Stimulated activated CD4-positive, alpha-beta T cell treated with anti-CD3 and anti-CD28 coated beads, Interleukin-12 subunit alpha, Interleukin-12 subunit beta, amount 100 ng/mL, for 48 hours (primary cell): ENCODE results near the gene KRT78.
"Not testable (repeated sequence)": the region's sequence is repeated elsewhere in the genome, so short reads cannot be mapped to it uniquely, and the experiment has no call there.

ENCODE experiments used
- DNase-seq, 3 donors: peaks; one replicate each; pipeline ENCODE4 v3.0.0-alpha.2; 2020; ENCODE audit warnings: low read depth in 2 of 3, low spot score in 1 of 3

Gene KRT78

DNA sequence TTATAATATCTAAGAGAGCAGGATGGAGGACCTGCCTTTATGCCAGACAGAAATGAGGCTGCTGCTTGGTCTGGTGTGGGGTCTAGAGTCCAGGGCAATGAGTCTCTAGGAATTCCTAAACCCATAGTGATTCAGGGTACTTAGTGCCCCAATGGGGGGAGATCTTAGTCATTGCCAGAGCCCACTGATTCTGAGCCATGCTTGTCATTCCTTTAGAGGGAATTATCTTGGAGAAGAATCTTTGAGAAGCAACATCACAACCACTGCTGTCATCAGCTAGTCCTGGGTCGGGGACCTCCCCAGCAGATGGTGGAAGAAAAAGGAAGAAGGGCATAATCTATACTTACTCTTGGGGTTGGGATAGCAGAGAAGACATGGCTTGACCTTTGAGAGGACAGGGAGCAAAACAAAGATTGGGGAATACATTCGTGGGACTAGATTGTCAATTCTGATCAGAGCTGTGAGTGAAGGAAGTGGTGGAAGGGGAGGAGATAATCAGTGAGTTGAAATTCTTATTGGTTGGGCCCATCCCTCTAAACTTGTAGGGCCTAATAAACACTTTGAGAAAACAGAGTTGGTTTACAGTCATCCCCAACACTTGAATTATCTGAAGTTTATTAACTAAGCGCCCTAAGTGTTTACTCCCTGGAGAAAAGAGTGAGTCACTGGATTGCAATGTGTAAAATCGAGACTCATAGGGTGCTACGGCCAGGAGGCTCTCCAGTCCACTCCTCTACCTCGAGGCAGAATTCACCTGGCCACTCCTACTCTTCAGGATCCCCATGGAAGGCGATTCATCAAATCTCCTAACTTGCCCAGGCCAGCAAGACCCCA lies 49.9 kb downstream of the KRT78 start:
- no peak for DNase-seq

- DNase-seq: no peak
Observed at GRCh38 chr12:52798003-52798670, 50.7 kb downstream of the KRT78 start.

DNA sequence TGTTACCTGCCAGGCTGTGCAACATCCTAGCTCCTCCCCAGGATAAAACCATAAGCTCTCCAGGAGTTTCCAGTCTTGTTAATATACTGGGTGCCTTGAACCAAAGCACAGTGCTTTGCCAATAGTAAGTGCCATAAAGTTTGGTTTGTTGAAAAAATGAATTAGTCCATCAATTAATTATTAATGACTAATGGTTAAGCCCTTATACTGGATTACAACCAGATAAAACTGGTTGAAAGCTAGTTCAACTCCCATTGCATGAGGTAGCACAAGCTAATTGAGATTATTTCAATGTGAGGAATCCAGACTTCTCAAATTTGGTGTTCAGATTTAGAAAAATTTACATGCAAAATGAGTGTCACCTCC lies 51.3 kb downstream of the KRT78 start:
- no peak for DNase-seq

- no peak for DNase-seq
Observed at GRCh38 chr12:52796839-52797528, 51.8 kb downstream of the KRT78 start.

GRCh38 chr12:52796429-52796794 lies 52.4 kb downstream of the KRT78 start:
- no peak for DNase-seq

DNA sequence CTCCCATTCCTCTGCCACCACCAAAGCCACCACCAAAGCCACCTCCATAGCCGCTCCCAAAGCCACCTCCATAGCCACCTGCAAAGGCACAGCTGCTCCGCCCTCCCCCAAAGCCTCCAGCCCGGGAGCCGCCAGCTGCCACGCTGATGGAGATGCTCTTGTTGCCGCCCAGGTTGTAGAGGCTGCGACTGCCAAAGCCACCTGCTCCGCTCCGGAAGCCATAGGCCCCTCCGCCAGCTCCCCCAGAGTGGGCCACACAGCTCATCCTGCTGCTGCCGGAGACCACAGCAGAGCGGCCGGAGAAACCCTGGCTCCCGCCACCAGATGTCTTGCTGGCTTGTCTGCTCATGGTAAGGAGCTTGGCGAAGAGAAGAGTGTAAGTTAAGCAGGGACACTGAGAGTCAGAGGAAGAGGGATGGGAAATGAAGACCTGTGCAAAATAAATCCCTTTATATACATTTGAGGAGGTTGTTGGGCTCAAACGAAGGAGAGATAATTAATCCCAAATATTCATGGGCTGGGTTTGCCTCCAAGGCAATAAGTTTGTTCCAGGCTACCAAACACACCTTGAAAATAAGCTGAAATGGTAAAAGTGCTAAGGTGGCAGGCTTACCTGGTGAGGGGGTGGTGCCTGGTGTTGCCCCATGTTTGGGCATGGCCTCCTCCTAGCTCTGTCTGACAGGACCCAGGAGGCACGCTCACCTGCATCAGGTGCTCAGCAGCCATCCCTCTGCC lies 52.9 kb downstream of the KRT78 start, which contains the start of gene KRT3:
TSS of gene KRT3 (minus strand) at position 424 of the 735 bp plus-strand sequence. CDS start at position 349, 75 bp downstream.
- no peak for DNase-seq

- not testable (repeated sequence) for DNase-seq
Observed at GRCh38 chr12:52795332-52795674, 53.5 kb downstream of the KRT78 start.

DNA sequence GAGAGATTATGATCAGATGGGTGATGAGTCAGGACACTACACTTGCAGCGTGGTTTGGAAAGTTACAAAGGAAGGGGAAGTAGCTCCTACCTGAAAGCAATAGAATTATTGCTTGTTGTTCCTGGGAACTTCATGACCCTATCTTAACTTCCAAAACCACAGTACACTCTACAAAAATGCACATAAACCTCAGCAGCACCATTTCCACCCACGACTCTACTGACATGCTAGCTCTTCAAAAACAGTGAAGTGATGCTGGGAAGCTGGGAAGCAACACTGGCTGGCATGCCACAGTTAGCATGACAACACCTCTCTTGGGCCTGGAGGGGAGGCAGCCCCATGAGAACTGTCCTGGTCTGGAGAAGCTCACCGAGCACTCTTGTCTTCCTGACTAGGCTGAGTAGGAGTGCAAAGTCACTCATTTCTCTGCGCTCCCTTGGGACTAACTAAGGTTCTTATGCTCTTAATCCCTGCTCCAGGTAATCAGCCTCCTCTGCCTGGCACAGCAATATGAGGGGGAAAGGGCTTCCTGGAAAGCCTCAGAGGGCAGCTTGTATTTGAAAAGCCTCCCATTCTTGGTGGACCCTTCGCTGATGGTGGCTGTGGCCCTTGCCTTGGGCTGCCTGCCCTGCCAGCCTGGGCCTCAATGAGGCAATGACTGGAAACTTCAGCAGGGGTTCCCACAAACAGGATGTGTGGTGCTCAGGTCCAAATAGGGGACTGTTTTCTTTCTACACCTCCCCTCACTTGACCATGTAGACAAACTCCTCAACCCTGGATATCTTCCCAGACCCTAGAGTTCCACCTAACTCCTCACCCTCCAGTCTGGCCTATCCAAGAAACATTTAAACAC lies 54.1 kb downstream of the KRT78 start:
- DNase-seq: no peak

GRCh38 chr12:52792185-52793029 lies 56.4 kb downstream of the KRT78 start:
- DNase-seq: no peak

DNA sequence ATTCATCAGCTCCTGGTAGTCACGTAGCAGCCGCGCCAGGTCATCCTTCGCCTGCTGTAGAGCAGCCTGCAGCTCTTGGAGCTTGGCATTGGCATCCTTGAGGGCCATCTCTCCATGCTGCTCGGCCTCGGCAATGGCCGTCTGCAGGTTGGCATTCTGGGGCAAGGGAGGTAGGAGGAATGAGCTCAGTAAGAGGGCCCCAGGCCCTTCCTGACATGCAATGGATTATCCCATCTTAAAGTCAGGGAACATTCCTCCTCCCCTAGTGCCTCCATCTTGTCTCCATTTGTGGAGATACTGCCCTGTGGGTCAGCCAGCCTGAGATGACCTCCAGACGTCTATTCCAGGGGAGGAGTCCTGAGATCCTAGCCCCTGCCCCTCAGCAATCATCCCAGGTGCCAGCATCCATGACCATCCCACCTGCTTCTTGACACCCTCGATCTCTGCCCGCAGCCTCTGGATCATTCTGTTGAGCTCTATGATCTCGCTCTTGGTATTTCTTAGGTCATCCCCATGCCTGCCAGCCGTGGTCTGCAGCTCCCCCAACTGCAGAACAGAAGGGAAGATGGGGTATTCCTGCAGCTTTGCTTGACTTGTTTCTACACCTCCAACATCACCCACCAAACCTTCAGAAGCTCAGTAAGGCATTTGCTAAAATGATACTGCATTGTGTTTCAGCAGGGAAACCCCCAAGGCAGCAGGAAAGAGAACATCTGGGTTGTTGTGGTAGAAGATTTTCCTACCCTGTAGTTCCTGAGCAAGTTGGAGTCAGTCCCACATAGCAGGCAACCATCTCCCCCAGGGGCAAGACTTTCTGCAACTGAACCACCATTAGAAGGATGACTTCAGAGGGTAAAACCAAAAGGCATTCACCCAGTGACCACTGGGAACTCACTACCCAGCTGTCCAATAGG lies 57.3 kb downstream of the KRT78 start:
- no peak for DNase-seq

- DNase-seq: no peak
Observed at GRCh38 chr12:52790427-52791270, 58.1 kb downstream of the KRT78 start.

DNA sequence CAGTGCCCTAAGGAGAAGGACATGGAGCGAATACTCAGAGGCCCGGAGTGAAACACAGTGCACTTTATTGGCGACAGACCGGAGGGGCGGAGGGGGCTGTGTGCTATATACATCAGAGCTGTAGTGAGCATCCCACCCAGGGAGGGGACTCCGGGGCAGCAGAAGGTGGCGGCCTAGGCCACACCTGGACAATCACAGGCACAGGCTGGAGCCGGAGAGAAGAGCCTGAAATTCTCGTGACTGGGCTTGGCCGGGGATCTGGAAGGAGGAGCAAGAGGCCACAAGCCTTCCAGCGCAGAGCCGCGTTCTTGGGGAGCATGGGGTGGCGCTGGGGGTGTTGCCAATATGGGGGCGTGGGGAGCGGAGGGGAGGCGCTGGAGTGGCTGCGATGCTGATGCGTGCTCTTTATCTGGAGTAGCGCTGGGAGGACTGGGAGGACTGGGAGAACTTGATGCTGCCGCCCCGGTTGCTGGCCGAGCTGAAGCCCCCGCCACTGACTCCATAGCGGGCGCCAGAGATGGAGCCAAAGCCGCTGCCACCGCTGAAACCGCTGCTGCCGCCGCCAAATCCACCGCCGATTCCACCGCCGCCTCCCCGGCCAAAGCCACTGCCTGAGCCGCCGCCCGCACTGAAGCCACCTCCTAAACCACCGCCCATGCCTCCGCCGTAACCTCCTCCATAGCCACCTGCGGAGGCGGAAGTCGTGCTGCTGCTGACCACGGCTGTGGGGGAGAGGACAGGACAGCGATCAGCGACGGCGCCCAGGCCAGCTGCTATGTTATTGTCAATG lies 59.0 kb downstream of the KRT78 start:
- no peak for DNase-seq

- no peak for DNase-seq
Observed at GRCh38 chr12:52788876-52789636, 59.7 kb downstream of the KRT78 start.

DNA sequence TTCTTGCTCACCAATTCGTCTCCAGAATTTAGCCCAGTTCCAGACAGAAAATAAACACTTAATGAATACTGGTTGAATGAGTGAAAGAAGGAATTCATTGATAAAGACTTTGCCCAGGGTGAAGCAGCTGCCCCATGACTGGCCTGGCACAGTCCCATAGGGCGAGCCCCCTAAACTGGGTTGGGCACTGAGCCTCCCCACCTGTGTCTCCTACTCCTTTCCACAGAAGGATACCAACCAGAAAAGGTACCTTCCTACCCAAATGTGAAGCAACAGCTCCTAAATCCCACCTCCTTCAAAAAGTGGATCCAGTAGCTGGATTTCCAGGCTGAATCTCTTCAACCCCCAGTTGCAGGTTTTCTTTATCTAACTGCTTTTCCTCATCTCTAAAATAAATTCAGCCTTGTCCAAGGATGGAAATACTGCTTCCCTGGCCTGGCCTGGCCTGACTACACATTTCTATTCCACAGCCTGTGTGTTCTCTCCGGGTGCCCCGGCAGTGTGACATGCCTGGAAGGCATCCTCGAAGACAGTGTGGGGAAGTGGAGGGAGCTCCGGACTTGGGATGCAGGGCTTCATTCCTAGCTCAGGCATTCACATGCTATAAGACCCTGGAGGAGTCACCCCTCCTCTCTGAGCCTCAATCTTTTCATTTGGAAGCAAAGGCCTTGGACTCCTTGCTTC lies 60.5 kb downstream of the KRT78 start:
- no peak for DNase-seq
